ENCODE data around the gene RXRG.

The RXRG gene

DNA sequence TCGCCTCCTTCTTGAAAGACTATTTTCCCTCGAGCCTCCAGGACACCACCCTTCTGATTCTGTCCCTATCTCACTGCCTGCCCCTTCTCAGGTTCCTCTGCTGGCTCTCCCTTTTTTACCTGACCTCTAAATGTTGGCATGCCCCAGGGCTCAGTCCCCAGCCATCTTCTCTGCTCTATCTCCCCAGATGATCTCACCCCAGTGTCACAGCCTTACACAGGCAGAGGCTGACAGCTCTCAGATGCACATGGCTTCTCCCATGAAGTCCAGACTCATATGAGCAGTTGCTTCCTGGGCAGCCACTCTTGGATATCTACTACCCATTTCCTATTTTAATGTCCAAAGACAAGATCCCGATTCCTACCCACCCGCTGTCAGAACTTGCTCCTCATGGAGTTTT is 37.5 kb downstream of the RXRG start:
- TF ChIP-seq CTCF (IDR thresholded peaks at IDR 0.05; ENCODE audit: low read depth, low read length), result no peak
- DNase-seq (ENCODE audit: low read depth in 2 of 2), result no peak
- H3K4me3 ChIP-seq (replicated peaks in 1 of 2; ENCODE audit: low read depth in 2 of 2, low read length in 2 of 2), result no peak overlapping the region

- DNase-seq (ENCODE audit: low read depth in 2 of 2), result peak in 1 of 2 donors; percentile 16
- no peak overlapping the region for H3K4me3 ChIP-seq (replicated peaks in 1 of 2; ENCODE audit: low read depth in 2 of 2, low read length in 2 of 2)
- TF ChIP-seq CTCF (IDR thresholded peaks at IDR 0.05; ENCODE audit: low read depth, low read length), result peak; percentile 43
These were observed 41.0 kb downstream of the RXRG start for GRCh38 chr1:165403835-165404482.

GRCh38 chr1:165402517-165403111 is 42.3 kb downstream of the RXRG start:
- no peak for DNase-seq (ENCODE audit: low read depth in 2 of 2)
- TF ChIP-seq CTCF (IDR thresholded peaks at IDR 0.05; ENCODE audit: low read depth, low read length), result no peak
- no peak overlapping the region for H3K4me3 ChIP-seq (replicated peaks in 1 of 2; ENCODE audit: low read depth in 2 of 2, low read length in 2 of 2)

DNA sequence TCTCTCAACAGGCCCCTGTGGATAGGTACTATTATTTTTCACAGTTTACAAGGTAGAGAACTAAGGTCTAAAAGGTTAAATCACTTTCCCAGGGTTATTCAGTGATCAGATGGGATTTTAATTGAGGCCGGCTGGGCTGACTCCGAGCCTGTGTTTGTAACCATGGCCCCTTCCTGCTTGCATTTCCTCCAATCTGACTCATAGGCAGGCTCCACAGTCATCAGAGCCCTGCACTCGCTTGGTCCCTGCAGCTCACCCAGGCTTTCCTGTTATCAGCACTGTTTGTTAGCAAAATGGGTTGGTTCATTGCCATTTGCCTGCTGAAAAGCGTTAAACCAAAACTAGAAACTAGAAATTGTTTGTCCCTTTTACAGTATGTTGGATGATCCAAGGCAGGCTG is 47.0 kb downstream of the RXRG start:
- H3K4me3 ChIP-seq (replicated peaks in 1 of 2; ENCODE audit: low read depth in 2 of 2, low read length in 2 of 2), result no peak overlapping the region
- DNase-seq (ENCODE audit: low read depth in 2 of 2), result peak; percentile 61 to 79
- TF ChIP-seq CTCF (IDR thresholded peaks at IDR 0.05; ENCODE audit: low read depth, low read length), result no peak

DNA sequence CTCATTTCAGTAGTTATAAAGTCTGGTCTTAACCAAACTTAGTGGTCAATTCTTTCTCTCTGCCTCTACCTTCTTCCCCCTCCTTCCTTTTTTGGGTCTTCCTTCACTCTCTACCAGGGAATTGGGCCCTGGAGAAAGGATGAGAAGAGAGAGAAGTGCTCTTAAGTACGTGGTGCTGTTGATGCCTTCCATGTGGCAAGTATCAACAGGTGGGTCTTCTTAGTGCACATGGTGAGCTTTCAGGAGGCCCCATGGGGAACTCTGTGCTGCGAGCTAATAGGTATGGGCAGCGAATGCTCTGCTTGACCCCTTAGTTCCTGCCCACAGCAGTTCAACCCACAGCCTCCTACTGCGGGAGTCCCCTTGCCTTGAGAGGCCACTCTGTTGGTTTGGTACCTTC is 49.0 kb downstream of the RXRG start:
- no peak for DNase-seq (ENCODE audit: low read depth in 2 of 2)
- TF ChIP-seq CTCF (IDR thresholded peaks at IDR 0.05; ENCODE audit: low read depth, low read length), result no peak
- H3K4me3 ChIP-seq (replicated peaks in 1 of 2; ENCODE audit: low read depth in 2 of 2, low read length in 2 of 2), result no peak overlapping the region

- no peak for DNase-seq (ENCODE audit: low read depth in 2 of 2)
- TF ChIP-seq CTCF (IDR thresholded peaks at IDR 0.05; ENCODE audit: low read depth, low read length), result no peak
- no peak overlapping the region for H3K4me3 ChIP-seq (replicated peaks in 1 of 2; ENCODE audit: low read depth in 2 of 2, low read length in 2 of 2)
These were observed 49.4 kb downstream of the RXRG start for GRCh38 chr1:165395478-165395877.

Measured in cardiac fibroblast (primary cell).